GM23248 (cell line): Measurements from ENCODE around the gene ZNF77. TPM values are rescaled to one million over a fixed set of nuclear protein-coding genes. Genes with fewer than 3 reads are reported as not detected.

ENCODE experiments used
- DNase-seq: peaks from one replicate; pipeline ENCODE4 v3.0.0-alpha.2; 2015
- H2AFZ ChIP-seq: fragments of 200-600 bp; sonication (generic); 2 replicates; pipeline ENCODE4 v1.6.1; 2016; ENCODE audit warnings: antibody characterized with exemption
- H3F3A ChIP-seq: fragments of 200-600 bp; sonication (generic); 2 replicates; pipeline ENCODE4 v1.6.1; 2016; ENCODE audit warnings: mild to moderate bottlenecking, antibody characterized with exemption, mixed run types; ENCODE audit not compliant: insufficient read depth
- H3K27ac ChIP-seq: fragments of 200-600 bp; sonication (generic); 2 replicates; pipeline ENCODE4 v1.5.1; 2016; ENCODE audit warnings: mild to moderate bottlenecking
- H3K27me3 ChIP-seq: fragments of 200-600 bp; sonication (generic); replicated peaks from 2 replicates; pipeline ENCODE4 v1.6.1; 2016; ENCODE audit warnings: mild to moderate bottlenecking; ENCODE audit not compliant: insufficient read depth
- H3K36me3 ChIP-seq: fragments of 200-600 bp; sonication (generic); 2 replicates; pipeline ENCODE4 v1.6.1; 2016; ENCODE audit warnings: low read depth, mild to moderate bottlenecking
- H3K4me1 ChIP-seq: fragments of 200-600 bp; sonication (generic); 2 replicates; pipeline ENCODE4 v1.6.1; 2016; ENCODE audit warnings: mild to moderate bottlenecking; ENCODE audit not compliant: insufficient read depth
- H3K4me2 ChIP-seq: fragments of 200-600 bp; sonication (generic); one replicate; pipeline ENCODE4 v1.6.1; 2016; ENCODE audit warnings: mild to moderate bottlenecking; ENCODE audit not compliant: unreplicated experiment
- H3K4me3 ChIP-seq: fragments of 200-600 bp; sonication (generic); 2 replicates; pipeline ENCODE4 v1.5.1; 2016; ENCODE audit warnings: mild to moderate bottlenecking
- H3K79me2 ChIP-seq: fragments of 200-600 bp; sonication (generic); 2 replicates; pipeline ENCODE4 v1.6.1; 2016; ENCODE audit warnings: mild to moderate bottlenecking; ENCODE audit not compliant: insufficient read depth
- H3K9ac ChIP-seq: fragments of 200-600 bp; sonication (generic); 2 replicates; pipeline ENCODE4 v1.6.1; 2016; ENCODE audit warnings: mild to moderate bottlenecking
- H3K9me2 ChIP-seq: fragments of 200-600 bp; sonication (generic); 2 replicates; pipeline ENCODE4 v1.6.1; 2016; ENCODE audit warnings: mixed run types, mild to moderate bottlenecking, moderate library complexity; ENCODE audit not compliant: insufficient read depth
- H3K9me3 ChIP-seq: fragments of 200-600 bp; sonication (generic); one replicate; pipeline ENCODE4 v1.6.1; 2017; ENCODE audit warnings: low read depth
- H4K20me1 ChIP-seq: fragments of 200-600 bp; sonication (generic); 2 replicates; pipeline ENCODE4 v1.6.0; 2016; ENCODE audit not compliant: insufficient read depth
- EZH2 ChIP-seq: fragments of 200-600 bp; sonication (generic); IDR thresholded peaks from 2 replicates; pipeline ENCODE4 v1.6.1; 2018; ENCODE audit warnings: antibody characterized with exemption, mild to moderate bottlenecking; ENCODE audit not compliant: insufficient read depth, poor library complexity, severe bottlenecking
- EZH2phosphoT487 ChIP-seq: fragments of 200-600 bp; sonication (generic); IDR thresholded peaks from 2 replicates; pipeline ENCODE4 v1.6.1; 2018; ENCODE audit warnings: antibody characterized with exemption, moderate library complexity, mild to moderate bottlenecking, low read depth; ENCODE audit not compliant: insufficient read depth
- WGBS, 2 experiments: methylation state at CpG; one replicate each; pipeline ENCODE4 v1.1.6; 2015 to 2017; ENCODE audit warnings: low lambda C conversion rate in 2 of 2, low coverage in 1 of 2; ENCODE audit errors: missing lambda C conversion rate in 2 of 2; 5-methylcytosine and 5-hydroxymethylcytosine counted together
- in situ Hi-C: fragments of 300-500 bp; cut with MboI; formaldehyde crosslinking; loops from 2 replicates; pipeline ENCODE4 v1.15.0; 2020
- polyA plus RNA-seq: library from polyadenylated mRNA; unstranded; fragments of >200 nt; fragmentation: Nextera tagmentation; extraction: Ambion mirVana; gene quantifications from 2 replicates; pipeline ENCODE4 v1.2.1, GENCODE V29; 2016
- total RNA-seq: library from RNA; depleted of rRNA; stranded (reverse); fragments of >200 nt; shearing (Covaris generic); gene quantifications from 2 replicates; pipeline ENCODE4 v1.2.3, GENCODE V29; 2014

ZNF77 gene
- total and polyA plus RNA-seq, 2 experiments from 2014 or later: 1.1 to 1.2 TPM

DNA sequence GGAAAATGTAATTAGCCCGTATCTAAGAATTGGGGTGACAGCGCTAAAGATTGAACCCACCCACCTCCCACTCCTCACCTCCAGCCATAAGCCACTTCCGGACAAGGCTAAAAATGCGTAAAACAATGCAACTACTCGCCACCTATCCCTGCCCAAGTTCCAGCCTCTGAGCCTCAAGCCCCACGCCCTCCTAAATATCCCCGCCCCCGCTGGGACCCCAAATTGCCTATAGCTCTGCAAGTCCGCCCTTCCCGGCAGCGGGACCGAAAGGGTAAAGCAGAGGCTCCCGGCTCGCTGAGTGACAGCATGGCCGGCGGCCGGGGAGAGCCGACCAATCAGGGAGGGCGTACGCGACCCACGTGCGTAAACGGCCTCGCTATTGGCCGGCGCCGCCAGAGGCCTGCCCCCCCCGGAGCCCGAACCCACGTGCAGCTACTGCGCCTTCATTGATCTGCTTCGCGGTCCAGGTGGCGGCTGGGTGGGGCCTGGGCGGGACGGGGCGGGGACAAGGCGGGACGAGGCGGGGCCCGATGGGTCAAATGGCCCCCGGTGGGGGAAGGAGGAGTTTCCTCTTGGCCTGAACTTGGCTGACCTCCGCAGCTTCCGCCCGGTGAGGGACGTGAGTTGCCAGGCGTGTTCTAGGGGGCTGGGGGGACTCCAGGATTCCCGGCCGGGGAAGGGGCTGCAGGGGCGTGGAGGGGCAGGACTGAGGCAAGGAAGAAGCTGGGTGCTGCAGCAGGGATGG lies 32.4 kb upstream of the ZNF77 start, which contains the start of gene TLE6:
TSS of gene TLE6 (plus strand) at position 564 of the 745 bp plus-strand sequence. CDS start 670 bp downstream, outside the sequence.
- peaks cover 4% of the 10 kb centered on the region; the same call in 1 of the 2 replicates for H3K4me1 ChIP-seq
- peak within 1 kb of the TSS; percentile 56 for H3K9ac ChIP-seq
- no peaks in the 10 kb centered on the region for H3K9me3 ChIP-seq
- no peaks in the 10 kb centered on the region for H3K79me2 ChIP-seq
- peak within 1 kb of the TSS; percentile 93 for H2AFZ ChIP-seq
- peak within 1 kb of the TSS; percentile 80 for H3K4me3 ChIP-seq
- no peaks in the 10 kb centered on the region for H3K36me3 ChIP-seq
- TF ChIP-seq EZH2phosphoT487: no peak
- no peak for TF ChIP-seq EZH2
- no peak within 1 kb of the TSS for H3K27ac ChIP-seq
- WGBS, 2 experiments: 0 to 2% methylated on average over 27 to 46 of the region's 51 CpGs
- no peaks in the 10 kb centered on the region for H4K20me1 ChIP-seq
- no peaks in the 10 kb centered on the region; the same call in 1 of the 2 replicates for H3F3A ChIP-seq
- peak within 1 kb of the TSS; percentile 98 for H3K4me2 ChIP-seq
- no peaks in the 10 kb centered on the region for H3K9me2 ChIP-seq
- in situ Hi-C loops: no loop called here
- DNase-seq: peak; percentile 97
- H3K27me3 ChIP-seq: no peaks in the 10 kb centered on the region

DNA sequence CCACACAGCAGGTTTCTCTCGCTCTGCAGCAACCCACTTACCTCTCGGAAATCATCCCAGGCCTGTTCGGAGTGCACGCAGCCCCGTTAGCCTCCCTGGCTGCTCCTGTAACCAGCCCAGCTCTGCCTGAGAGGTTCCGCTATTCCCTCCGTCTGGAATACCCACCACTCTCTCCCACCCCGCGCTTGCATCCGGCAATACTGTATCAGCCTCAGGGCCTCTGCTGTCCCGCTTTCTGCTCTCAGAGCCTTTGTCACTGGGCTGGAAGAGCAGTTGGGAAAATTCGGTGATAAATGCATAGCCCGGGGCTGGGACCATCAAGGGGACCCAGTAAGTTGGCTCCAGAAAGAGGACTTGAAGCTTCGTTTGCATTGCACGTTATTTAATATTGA lies 31.8 kb upstream of the ZNF77 start:
- Histone ChIP-seq H3K9me3 (no peaks in the 10 kb centered on the region), H2AFZ (peak overlapping the region; percentile 93), H3K36me3 (no peaks in the 10 kb centered on the region), H3K27ac (no peak overlapping the region), H3K9me2 (no peaks in the 10 kb centered on the region), H4K20me1 (no peaks in the 10 kb centered on the region), H3K79me2 (no peaks in the 10 kb centered on the region), H3K27me3 (no peaks in the 10 kb centered on the region), H3K4me3 (peak overlapping the region; percentile 80), H3K4me2 (peak overlapping the region; percentile 98), H3K9ac (peak overlapping the region; percentile 56), H3K4me1 (peaks cover 4% of the 10 kb centered on the region; the same call in 1 of the 2 replicates), H3F3A (no peaks in the 10 kb centered on the region; the same call in 1 of the 2 replicates)
- in situ Hi-C loops: no loop called here
- DNase-seq: peak; percentile 17
- 1 to 5% methylated on average over 15 of the region's 15 CpGs for WGBS, 2 experiments
- no peak for TF ChIP-seq EZH2
- no peak for TF ChIP-seq EZH2phosphoT487

DNA sequence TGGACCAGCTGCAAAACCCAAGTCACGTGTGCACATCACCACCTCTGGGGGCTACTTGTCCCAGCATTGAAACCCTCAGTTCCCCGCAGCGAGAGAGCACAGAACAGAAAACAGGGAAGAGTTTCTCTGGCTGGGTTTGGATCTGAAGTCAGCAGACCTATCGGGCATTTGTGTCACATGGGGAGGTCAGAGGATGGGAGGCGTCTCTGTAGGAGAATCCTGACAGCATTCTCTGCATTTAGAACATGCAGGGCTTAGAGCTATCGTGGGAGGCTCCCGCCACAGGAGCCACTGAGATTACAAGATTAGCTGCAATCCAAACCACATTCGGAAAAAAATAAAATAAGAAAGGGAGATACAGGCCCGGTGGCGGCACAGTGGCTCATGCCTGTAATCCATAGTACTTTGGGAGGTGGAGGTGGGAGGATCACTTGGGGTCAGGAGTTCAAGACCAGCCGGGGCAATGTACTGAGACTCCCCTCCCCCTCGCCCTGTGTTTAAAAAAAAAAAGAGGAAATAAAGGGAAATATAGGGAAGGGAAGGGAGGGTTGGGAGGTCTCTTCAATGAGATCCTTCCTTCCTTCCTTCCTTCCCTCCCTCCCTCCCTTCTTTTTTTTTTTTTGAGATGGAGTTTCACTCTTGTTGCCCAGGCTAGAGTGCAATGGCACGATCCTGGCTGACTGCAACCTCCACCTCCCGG lies 29.7 kb upstream of the ZNF77 start:
- in situ Hi-C loops: no loop called here
- H2AFZ ChIP-seq: no peak overlapping the region
- 31 to 32% methylated on average over 13 to 14 of the region's 14 CpGs for WGBS, 2 experiments
- H3K9me2 ChIP-seq: no peaks in the 10 kb centered on the region
- H3K4me1 ChIP-seq: peaks cover 4% of the 10 kb centered on the region; the same call in 1 of the 2 replicates
- TF ChIP-seq EZH2: no peak
- no peak for TF ChIP-seq EZH2phosphoT487
- H3K9ac ChIP-seq: no peak overlapping the region
- H3K9me3 ChIP-seq: no peaks in the 10 kb centered on the region
- no peaks in the 10 kb centered on the region for H3K36me3 ChIP-seq
- H3K79me2 ChIP-seq: no peaks in the 10 kb centered on the region
- DNase-seq: peak; percentile 21
- no peaks in the 10 kb centered on the region for H4K20me1 ChIP-seq
- no peak overlapping the region for H3K4me3 ChIP-seq
- H3F3A ChIP-seq: no peaks in the 10 kb centered on the region; the same call in 1 of the 2 replicates
- H3K27ac ChIP-seq: no peak overlapping the region
- H3K4me2 ChIP-seq: no peak overlapping the region
- H3K27me3 ChIP-seq: no peaks in the 10 kb centered on the region

DNA sequence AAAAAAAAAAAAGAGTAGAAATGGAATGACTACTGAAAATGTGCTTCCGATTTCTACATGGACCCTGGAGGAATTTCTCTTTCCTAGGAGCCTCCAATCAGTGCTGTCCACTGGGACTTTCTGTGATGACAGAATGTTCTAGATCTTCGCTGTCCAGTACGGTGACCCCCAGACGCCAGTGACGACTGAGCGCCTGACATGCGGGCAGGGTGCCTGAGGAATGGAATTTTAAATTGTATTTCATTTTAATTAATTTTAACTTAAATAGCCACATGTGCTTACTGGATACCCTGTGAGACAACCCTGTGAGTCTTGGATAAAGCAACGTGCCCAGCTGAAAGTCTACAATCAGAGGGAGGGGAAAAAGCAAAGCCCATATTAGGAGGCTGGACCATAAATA lies 28.5 kb upstream of the ZNF77 start:
- DNase-seq: no peak
- H3K9ac ChIP-seq: no peak overlapping the region
- H3K9me2 ChIP-seq: no peaks in the 10 kb centered on the region
- H3K27me3 ChIP-seq: no peaks in the 10 kb centered on the region
- no peaks in the 10 kb centered on the region; the same call in 1 of the 2 replicates for H3F3A ChIP-seq
- in situ Hi-C loops: no loop called here
- no peaks in the 10 kb centered on the region for H3K36me3 ChIP-seq
- no peak overlapping the region for H3K4me2 ChIP-seq
- 60 to 66% methylated on average over 8 of the region's 8 CpGs for WGBS, 2 experiments
- H3K27ac ChIP-seq: no peak overlapping the region
- no peak overlapping the region for H2AFZ ChIP-seq
- H3K9me3 ChIP-seq: no peaks in the 10 kb centered on the region
- no peak overlapping the region for H3K4me3 ChIP-seq
- H3K4me1 ChIP-seq: peaks cover 4% of the 10 kb centered on the region; the same call in 1 of the 2 replicates
- no peak for TF ChIP-seq EZH2
- no peak for TF ChIP-seq EZH2phosphoT487
- no peaks in the 10 kb centered on the region for H4K20me1 ChIP-seq
- H3K79me2 ChIP-seq: no peaks in the 10 kb centered on the region
